HG02678 (cell line): ENCODE results near the gene TMTC3.

Experiments used
- ATAC-seq: cut with Tn5 transposase; IDR thresholded peaks from one replicate; pipeline ENCODE4 v1.9.1; 2021; ENCODE audit warnings: mild to moderate bottlenecking, moderate library complexity; ENCODE audit not compliant: unreplicated experiment

The TMTC3 gene

GRCh38 chr12:88223519-88223918, 81.4 kb downstream of the TMTC3 start:
- ATAC-seq, result no peak

- ATAC-seq, result no peak
Measured at GRCh38 chr12:88225776-88226175, 83.7 kb downstream of the TMTC3 start.

- ATAC-seq, result no peak
Measured at GRCh38 chr12:88227263-88227662, 85.2 kb downstream of the TMTC3 start.

- ATAC-seq, result no peak
Measured at GRCh38 chr12:88227871-88228270, 85.8 kb downstream of the TMTC3 start.

- ATAC-seq, result no peak
Measured at GRCh38 chr12:88228720-88229119, 86.6 kb downstream of the TMTC3 start.

GRCh38 chr12:88230271-88230670, 88.2 kb downstream of the TMTC3 start:
- no peak for ATAC-seq

GRCh38 chr12:88235183-88235833, 93.2 kb downstream of the TMTC3 start:
- ATAC-seq, result no peak

- no peak for ATAC-seq
Measured at GRCh38 chr12:88237954-88238353, 95.8 kb downstream of the TMTC3 start.

- no peak for ATAC-seq
Measured at GRCh38 chr12:88238406-88238805, 96.3 kb downstream of the TMTC3 start.

GRCh38 chr12:88241862-88242570, 99.9 kb downstream of the TMTC3 start:
- ATAC-seq, result no peak

- ATAC-seq, result no peak
Measured at GRCh38 chr12:88242571-88242925, 100.4 kb downstream of the TMTC3 start.

GRCh38 chr12:88242939-88243338, 100.8 kb downstream of the TMTC3 start:
- no peak for ATAC-seq

- ATAC-seq, result no peak
Measured at GRCh38 chr12:88243982-88244381, 101.9 kb downstream of the TMTC3 start.

GRCh38 chr12:88245905-88246304, 103.8 kb downstream of the TMTC3 start:
- ATAC-seq, result no peak

- ATAC-seq, result no peak
Measured at GRCh38 chr12:88247241-88247643, 105.1 kb downstream of the TMTC3 start.

- no peak for ATAC-seq
Measured at GRCh38 chr12:88248606-88249005, 106.5 kb downstream of the TMTC3 start.
